Activated B cell treated with CpG ODN at 0.5 μM for 24 hours (primary cell): ENCODE data around the gene DAPK2. TPM values are rescaled to one million over a fixed set of nuclear protein-coding genes. Genes with fewer than 3 reads are reported as not detected.

ENCODE experiments used
- ATAC-seq: fragments of 200-7000 bp; cut with Tn5 transposase; one replicate; pipeline ENCODE4 v1.10.0; 2021; ENCODE audit warnings: low read depth, mild to moderate bottlenecking, moderate library complexity
- CTCF ChIA-PET: fragments of 350-600 bp; sonication (Branson Sonifier 250); formaldehyde crosslinking; loops from one replicate; lab custom pipeline; 2021; ENCODE audit warnings: antibody characterized with exemption; lab: Charles Lee
- POLR2A ChIA-PET: fragments of 350-600 bp; sonication (Branson Sonifier 250); formaldehyde crosslinking; loops from one replicate; lab custom pipeline; 2021; ENCODE audit warnings: antibody characterized with exemption; lab: Charles Lee
- DNase-seq: peaks from one replicate; pipeline ENCODE4 v3.0.0; 2022
- H3K27ac Mint-ChIP-seq: one replicate; pipeline ENCODE4 v1.8.0; 2020; ENCODE audit warnings: mixed read lengths
- H3K27me3 Mint-ChIP-seq: one replicate; pipeline ENCODE4 v1.8.0; 2021; ENCODE audit warnings: mixed read lengths
- H3K36me3 Mint-ChIP-seq: one replicate; pipeline ENCODE4 v1.8.0; 2021; ENCODE audit warnings: low read depth, mixed read lengths
- H3K4me1 Mint-ChIP-seq: one replicate; pipeline ENCODE4 v1.8.0; 2021; ENCODE audit warnings: mixed read lengths
- H3K4me3 Mint-ChIP-seq: one replicate; pipeline ENCODE4 v1.8.0; 2020; ENCODE audit warnings: mild to moderate bottlenecking, mixed read lengths
- H3K9me3 Mint-ChIP-seq: one replicate; pipeline ENCODE4 v1.8.0; 2020; ENCODE audit warnings: mixed read lengths
- intact Hi-C: fragments of 100-400 bp; cut with micrococcal nuclease; formaldehyde crosslinking; loops from one replicate; pipeline ENCODE4 v1.15.1; 2024
- total RNA-seq: library from RNA; stranded (reverse); gene quantifications from 2 replicates; pipeline ENCODE4 v1.2.3, GENCODE V29; 2022
- TF ChIP-seq, protein P1 (sequence below): fragments of 200-600 bp; IDR thresholded peaks from one replicate; pipeline ENCODE4 v1.8.0; 2022; ENCODE audit warnings: antibody characterized with exemption, mild to moderate bottlenecking

Gene DAPK2
- total RNA-seq, 1 donor from 2014 or later, result 4.3 TPM

DNA sequence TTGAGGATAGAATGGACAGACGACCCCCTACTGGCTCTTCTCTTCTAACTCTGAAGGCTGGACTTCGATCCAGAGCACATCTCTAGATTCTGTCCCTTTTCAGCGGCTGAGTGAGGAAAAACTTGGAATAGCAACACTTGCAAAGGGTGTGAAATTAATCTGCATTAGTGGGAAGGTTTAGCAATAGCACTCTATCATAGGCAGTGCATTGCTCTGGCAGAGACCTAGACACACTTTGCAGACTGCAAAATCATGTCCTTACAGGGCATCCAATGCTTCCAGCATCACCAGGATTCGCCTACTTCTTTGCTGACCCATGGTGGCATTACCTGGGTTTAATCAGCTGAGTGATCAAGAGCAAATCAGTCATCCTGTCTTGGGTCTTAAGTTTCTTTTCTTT lies 43.1 kb downstream of the DAPK2 start:
- H3K27ac Mint-ChIP-seq, result no peak overlapping the region
- ChIA-PET POLR2A (no interaction called here), CTCF (no interaction called here)
- ATAC-seq, result no peak
- intact Hi-C loops, result no loop called here
- TF ChIP-seq, protein P1, sequence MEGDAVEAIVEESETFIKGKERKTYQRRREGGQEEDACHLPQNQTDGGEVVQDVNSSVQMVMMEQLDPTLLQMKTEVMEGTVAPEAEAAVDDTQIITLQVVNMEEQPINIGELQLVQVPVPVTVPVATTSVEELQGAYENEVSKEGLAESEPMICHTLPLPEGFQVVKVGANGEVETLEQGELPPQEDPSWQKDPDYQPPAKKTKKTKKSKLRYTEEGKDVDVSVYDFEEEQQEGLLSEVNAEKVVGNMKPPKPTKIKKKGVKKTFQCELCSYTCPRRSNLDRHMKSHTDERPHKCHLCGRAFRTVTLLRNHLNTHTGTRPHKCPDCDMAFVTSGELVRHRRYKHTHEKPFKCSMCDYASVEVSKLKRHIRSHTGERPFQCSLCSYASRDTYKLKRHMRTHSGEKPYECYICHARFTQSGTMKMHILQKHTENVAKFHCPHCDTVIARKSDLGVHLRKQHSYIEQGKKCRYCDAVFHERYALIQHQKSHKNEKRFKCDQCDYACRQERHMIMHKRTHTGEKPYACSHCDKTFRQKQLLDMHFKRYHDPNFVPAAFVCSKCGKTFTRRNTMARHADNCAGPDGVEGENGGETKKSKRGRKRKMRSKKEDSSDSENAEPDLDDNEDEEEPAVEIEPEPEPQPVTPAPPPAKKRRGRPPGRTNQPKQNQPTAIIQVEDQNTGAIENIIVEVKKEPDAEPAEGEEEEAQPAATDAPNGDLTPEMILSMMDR, result no peak
- peaks cover 11% of the 10 kb centered on the region for H3K4me1 Mint-ChIP-seq
- no peaks in the 10 kb centered on the region for H3K27me3 Mint-ChIP-seq
- H3K4me3 Mint-ChIP-seq, result no peak overlapping the region
- no peaks in the 10 kb centered on the region for H3K36me3 Mint-ChIP-seq
- no peak for DNase-seq
- H3K9me3 Mint-ChIP-seq, result no peaks in the 10 kb centered on the region

DNA sequence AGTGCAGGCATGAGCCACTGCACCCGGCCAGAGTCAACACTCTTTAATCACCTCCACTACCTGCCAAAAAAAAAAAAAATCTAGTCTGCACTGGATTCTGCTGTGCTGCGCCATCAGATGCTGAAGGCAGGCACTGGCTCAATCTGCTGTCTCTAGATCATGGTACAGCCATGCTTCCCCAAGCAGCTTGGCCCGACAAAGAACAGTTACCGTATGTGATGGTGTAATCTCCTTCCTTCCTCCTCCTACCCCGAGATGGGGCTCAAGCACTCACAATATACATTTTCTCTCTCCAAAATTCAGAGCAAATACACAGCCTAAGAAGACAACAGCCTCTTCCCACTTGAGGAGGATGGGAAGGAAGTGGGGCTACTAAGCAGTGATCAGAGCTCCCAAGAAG lies 45.1 kb downstream of the DAPK2 start:
- H3K4me1 Mint-ChIP-seq, result peaks cover 14% of the 10 kb centered on the region
- H3K4me3 Mint-ChIP-seq, result no peak overlapping the region
- H3K9me3 Mint-ChIP-seq, result no peaks in the 10 kb centered on the region
- CTCF ChIA-PET, result no interaction called here
- no peaks in the 10 kb centered on the region for H3K27me3 Mint-ChIP-seq
- ATAC-seq (no peak), DNase-seq (no peak)
- no peak overlapping the region for H3K27ac Mint-ChIP-seq
- TF ChIP-seq, protein P1, result no peak
- POLR2A ChIA-PET, result no interaction called here
- no peaks in the 10 kb centered on the region for H3K36me3 Mint-ChIP-seq
- intact Hi-C loops, result no loop called here

DNA sequence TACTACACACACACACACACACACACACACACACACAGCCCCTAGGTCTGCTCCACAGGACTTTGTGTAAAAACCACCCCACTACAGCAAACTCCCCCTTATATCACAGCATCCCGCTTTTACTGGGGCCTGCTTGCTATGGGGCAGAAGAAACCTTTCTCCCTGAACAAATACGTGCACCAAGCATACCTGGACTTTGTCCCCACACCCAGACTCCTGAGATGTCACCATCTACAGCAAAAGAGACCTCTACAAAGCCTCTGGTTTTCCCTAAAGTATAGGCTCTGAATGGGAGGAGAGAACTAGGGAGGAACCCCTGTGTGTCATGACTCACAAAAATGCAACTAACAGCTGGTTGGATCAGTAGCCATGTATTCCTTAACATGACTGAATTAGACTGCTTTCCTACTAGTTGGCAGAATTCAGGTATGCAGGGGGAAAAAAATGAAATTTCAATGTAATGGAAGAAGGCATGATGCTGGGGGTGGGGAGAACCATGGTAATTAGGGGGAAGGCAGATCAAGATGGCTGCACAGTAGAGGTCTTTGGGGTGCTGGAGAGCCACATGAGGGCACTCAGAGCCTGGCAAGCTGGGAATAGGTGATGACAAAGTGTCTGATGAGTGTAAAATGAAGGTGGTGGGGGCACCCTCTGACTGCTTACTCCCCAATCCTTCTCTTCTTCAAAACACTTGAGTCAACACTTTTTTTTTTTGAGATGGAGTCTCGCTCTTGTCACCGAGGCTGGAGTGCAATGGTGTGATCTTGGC lies 45.9 kb downstream of the DAPK2 start:
- DNase-seq (no peak), ATAC-seq (no peak)
- no peaks in the 10 kb centered on the region for H3K36me3 Mint-ChIP-seq
- intact Hi-C loops, result no loop called here
- ChIA-PET POLR2A (no interaction called here), CTCF (no interaction called here)
- peaks cover 14% of the 10 kb centered on the region for H3K4me1 Mint-ChIP-seq
- H3K9me3 Mint-ChIP-seq, result no peaks in the 10 kb centered on the region
- no peaks in the 10 kb centered on the region for H3K27me3 Mint-ChIP-seq
- H3K4me3 Mint-ChIP-seq, result no peak overlapping the region
- TF ChIP-seq, protein P1, result no peak
- no peak overlapping the region for H3K27ac Mint-ChIP-seq

DNA sequence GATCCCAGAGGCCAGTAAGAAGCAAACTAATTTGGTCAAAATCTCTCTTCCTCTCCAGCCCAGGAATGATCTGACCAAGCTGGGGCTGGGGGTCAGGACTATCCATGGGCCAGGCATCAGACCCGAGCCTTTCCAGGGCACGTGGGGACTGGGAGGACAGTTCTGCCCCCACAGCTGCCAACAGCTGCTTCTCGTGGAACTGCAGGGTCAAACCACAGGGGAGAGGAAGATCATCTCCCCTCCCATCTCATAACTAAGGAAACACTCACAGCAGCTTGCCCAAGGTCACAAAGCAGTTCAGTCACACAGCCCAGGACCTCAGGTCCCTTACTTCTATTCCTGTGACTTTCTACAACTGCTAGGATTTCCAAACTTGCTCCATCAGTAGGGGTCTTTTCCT lies 47.1 kb downstream of the DAPK2 start:
- CTCF ChIA-PET, result no interaction called here
- Mint-ChIP-seq H3K27ac (no peak overlapping the region), H3K27me3 (no peaks in the 10 kb centered on the region), H3K4me3 (no peak overlapping the region), H3K4me1 (peaks cover 16% of the 10 kb centered on the region), H3K36me3 (no peaks in the 10 kb centered on the region), H3K9me3 (no peaks in the 10 kb centered on the region)
- ATAC-seq (no peak), DNase-seq (no peak)
- intact Hi-C loops, result no loop called here
- POLR2A ChIA-PET, result no interaction called here
- TF ChIP-seq, protein P1, result no peak

DNA sequence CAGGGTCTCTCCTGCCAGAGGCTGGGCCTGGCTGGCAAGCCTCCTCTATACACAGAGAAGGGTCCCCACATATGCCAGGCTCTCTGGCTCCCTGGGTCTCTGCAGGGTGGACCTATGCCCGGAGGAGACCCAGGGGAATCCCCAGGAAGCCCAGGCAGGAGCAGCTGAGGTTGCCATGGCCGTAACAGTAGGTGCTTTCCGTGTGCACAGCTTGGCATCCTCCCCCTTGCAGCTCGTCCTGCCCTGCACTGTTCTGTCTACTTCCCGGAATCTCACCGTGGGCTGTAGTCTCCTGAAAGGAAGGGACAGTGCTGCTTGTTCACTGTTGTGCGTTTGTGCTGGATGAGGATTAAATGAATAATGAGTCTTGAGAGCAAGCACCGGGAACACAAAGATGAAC lies 47.8 kb downstream of the DAPK2 start:
- H3K9me3 Mint-ChIP-seq, result no peaks in the 10 kb centered on the region
- intact Hi-C loops, result no loop called here
- CTCF ChIA-PET, result no interaction called here
- H3K27ac Mint-ChIP-seq, result no peak overlapping the region
- no peak overlapping the region for H3K4me3 Mint-ChIP-seq
- peaks cover 22% of the 10 kb centered on the region for H3K4me1 Mint-ChIP-seq
- TF ChIP-seq, protein P1, result no peak
- H3K36me3 Mint-ChIP-seq, result no peaks in the 10 kb centered on the region
- H3K27me3 Mint-ChIP-seq, result no peaks in the 10 kb centered on the region
- POLR2A ChIA-PET, result no interaction called here
- ATAC-seq (peak; percentile 42), DNase-seq (no peak)
